Frontal cortex (tissue), 4 donors: ENCODE data around the gene NKTR. TPM values are rescaled to one million over a fixed set of nuclear protein-coding genes. Genes with fewer than 3 reads are reported as not detected.
"Not testable (repeated sequence)": the region's sequence is repeated elsewhere in the genome, so short reads cannot be mapped to it uniquely, and the experiment has no call there.

Experiments used
- DNase-seq, 2 donors: peaks; one replicate each; pipeline ENCODE4 v3.0.0; 2012; ENCODE audit warnings: low spot score in 2 of 2
- FAIRE-seq: peaks from 2 replicates; lab custom pipeline; 2012; peaks lifted over from hg19 to GRCh38; lab: Jason Lieb, UNC
- total RNA-seq: library from RNA; depleted of rRNA; stranded (reverse); fragments of >200 nt; gene quantifications from one replicate; pipeline ENCODE4 v1.2.3, GENCODE V29; 2014
- donor health status: control.
- donor health status: control.
- donor health status: control.

NKTR gene
- total RNA-seq, 1 donor from 2014 or later, result 110 TPM

DNA sequence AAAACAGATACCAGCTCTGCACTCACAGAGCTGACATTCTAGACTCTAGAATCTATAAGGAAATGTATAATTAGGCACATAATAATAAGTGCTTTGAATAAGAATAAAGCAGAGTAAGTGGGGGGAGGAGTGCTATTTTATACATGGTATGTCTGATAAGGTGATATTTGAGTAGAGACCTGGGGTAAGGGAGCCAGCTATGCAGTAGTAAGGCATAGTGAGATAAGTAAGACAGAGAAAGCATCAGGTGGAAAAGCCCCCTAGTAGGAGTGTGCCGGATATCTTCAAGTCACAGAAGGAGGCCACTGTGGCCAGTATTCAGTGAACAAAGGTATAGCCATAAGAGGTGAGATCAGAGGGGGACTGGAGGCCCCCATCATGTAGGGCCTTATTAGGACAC, 6.9 kb upstream of the NKTR start:
- DNase-seq (no peak), FAIRE-seq (no peak)

DNA sequence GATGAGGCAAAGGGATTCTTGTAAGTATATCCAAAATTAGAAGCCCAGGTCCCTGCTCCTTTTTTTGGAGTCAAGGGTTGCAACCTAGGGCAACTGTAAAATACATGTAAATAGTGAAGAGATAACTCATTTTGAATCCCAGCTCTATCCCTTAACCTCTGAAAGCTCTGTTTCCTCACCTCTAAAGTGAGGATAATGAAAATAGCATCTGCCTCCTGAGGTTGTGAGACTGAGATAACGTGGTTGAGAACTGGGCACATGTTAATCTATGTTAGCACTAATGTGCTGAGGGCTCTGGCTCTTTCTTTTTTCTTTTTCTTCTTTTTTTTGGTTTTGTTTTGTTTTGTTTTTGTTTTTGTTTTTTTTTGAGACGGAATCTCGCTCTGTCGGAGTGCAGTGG, 4.8 kb upstream of the NKTR start:
- DNase-seq, result no peak
- no peak for FAIRE-seq

DNA sequence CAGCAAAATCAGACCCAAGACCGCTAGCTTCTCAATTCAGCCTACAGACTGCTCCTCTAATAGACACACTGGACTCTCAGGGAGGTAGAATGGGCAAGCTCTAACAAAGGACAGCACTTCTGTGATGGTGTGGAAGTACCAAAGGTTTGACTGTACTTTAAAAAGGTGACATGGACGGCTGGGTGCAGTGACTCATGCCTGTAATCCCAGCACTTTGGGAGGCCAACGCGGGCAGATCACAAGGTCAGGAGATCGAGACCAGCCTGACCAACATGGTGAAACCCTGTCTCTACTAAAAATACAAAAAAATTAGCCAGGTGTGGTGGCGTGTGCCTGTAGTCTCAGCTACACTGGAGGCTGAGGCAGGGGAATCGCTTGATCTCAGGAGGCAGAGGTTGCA, 3.4 kb upstream of the NKTR start:
- FAIRE-seq, DNase-seq: not testable (repeated sequence)

DNA sequence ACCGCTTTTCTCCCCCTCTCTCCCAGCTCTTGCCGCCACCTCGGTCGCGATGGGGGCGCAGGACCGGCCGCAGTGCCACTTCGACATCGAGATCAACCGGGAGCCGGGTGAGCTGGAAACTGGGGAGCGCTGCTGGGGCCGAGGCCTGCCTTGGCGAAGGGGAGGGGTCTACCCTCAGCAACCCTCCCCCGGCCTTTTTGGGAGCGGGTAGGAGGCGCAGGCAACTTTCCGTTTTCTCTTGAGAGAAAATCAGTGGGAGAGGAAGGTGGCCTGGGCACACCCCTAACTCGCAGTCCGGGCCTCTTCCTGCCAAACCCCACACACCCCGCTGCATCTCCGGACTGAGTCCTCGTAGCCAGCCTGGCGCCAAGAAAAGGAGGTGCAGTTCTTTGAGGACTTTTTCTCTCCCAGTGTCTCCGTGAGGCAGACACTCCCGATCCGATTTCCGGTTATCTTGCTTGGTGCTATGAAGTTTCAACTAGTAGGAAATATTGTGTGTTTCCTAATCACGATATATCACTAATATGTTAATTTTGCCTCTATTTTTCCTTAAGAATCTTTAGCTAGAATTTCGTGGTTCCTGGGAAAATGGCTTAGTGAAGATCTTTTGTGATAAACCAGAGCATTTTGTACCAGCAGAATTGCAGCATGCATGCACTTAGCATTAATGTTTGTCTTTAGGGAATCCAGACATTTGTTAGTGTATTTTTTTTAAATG, 631 bp downstream of the NKTR start:
- FAIRE-seq (no peak), DNase-seq (no peak)

DNA sequence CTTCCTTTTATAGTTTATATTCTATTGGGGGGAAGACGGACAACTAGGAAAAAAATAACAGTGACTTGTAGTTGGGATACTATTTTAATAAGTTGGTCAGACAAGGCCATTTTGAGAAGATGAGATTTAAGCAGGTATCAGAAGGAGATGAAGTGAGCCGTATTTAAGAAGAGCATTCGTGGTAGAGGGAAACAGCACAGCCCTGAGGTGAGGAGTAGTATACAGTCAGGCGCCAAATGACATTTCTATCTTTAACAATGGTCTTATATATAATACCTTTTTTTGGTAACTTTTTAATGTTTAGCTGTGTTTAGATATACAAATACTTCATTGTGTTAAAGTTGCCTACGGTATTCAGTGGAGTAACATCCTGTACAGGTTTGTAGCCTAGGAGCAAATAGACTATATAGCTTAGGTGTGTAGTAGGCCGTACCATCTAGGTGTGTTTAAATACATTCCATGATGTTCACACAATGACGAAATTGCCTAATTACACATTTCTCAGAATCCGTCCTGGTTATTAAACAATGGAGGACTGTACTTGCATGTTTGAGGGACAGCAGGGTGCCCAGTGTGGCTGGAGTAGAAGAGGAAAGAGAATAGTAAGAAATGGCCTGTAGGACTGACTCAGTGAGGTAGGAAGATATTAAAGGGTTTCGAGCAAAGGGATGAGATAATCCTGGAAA, 1.6 kb downstream of the NKTR start:
- FAIRE-seq (no peak), DNase-seq (no peak)

DNA sequence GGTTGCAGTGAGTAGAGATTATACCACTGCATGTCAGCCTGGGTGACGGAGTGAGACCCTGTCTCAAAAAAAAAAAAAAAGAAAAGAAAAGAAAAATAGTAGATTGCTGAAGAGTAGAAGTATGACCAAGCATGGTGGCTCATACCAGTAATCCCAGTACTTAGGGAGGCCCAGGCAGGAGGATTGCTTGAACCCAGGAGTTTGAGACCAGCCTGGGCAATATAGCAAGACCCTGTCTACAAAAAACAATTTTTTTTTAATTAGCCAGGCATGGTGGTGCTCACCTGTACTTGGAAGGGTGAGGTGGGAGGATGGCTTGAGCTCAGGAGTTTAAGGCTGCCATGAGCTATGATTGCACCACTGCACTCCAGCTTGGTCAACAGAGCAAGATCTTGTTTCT, 2.5 kb downstream of the NKTR start:
- no peak for FAIRE-seq
- DNase-seq, result no peak

DNA sequence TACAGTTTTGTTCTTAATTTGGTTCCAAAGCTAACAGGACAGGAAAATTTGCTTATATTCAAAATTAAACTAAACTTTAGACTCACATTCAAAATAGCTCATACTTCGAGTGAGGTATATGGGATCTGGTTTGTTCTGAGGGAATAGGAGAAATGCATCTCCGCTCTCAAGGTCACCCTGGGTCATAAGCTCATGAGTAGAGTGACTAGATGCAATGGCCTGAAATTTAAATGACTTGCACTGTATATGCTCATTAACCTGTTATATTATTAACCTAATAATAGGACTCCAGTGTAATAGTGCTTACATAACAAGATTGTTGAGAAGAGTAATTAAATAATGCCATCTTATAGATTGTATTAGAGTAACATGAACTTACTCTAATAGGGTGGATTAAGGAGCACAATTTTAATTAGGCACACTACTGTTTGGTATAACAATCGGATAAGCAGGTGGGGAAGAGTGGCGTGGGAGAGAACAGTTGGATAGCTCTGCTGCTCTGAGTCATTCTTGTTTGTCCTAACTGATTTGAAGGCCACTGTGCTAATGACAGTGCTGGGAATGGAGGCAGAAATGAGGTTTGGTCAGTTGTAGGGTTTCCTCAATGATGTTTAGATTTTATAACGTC, 5.2 kb downstream of the NKTR start:
- DNase-seq (no peak), FAIRE-seq (no peak)

DNA sequence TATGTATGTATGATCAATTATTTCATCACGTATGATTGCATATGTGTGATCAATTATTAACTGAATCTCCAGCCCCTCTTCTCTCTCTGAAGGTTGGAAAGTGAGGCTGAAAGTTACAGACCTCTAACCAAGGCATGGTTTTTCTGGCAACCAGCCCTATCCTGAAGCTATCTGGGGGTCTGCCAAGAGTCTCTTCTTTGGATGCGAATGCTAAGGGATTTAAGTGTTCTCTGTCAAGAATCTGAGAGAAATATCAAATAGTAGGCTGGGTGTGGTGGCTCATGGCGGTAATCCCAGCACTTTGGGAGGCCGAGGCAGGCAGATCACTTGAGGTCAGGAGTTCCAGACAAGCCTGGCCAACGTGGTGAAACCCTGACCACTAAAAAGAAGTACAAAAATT, 8.1 kb downstream of the NKTR start:
- FAIRE-seq (no peak), DNase-seq (no peak)

DNA sequence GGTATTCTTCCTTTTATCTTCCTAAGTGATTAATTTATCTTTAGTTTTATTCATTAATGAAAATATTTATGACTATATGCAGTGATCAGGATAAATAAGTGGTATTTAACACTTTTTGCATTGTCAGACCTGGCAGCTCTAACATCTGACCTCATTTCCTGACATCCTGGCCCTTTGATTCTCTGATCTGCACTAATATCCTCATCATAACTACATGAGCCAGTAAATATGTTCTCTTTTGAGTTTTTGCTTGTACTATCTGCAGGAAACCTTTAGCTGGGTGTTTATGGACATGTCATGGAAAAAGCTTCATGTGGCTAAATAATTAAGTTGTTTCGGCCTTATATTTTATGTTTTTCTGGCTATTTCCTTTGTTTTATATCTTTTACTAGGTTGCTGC, 10.5 kb downstream of the NKTR start:
- no peak for FAIRE-seq

DNA sequence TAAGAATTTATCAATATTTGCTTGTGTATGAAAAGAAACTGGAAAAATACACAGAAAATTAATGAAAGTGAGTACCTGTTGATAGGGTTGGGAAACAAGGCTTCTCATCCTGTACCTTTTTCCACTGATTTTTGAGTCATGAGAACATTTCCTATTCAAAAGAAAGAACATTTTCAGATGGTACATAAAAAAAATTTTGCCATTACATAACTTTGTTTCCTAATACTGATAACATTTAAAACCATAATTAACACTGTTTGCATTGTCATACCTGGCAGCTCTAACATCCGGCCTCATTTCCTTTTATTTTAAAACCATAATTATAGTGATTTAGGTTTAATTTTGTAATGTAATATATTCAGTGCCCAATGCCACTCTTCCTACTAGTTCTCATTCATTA, 11.7 kb downstream of the NKTR start:
- FAIRE-seq, result no peak
- no peak for DNase-seq

More for the DNA sequence above, 10.5 kb downstream of the NKTR start:
- DNase-seq, result no peak

DNA sequence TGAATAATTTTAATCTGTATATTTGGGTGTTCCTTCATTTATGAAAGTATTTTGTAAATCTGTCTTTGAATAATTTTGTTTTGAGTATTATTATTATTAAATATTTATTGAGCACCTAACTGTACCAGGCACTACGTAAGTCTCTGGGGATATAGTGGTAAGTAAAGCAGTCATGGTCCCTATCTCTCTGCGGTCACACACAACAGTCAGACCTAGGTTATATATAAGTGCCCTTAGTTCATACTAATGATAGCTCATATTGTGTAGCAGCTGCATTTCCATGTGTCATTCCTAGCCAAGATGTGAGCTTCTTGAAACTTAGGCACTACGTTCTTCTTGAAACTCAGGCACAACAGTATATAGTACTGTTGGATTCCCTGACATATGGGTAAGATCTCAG, 12.4 kb downstream of the NKTR start:
- DNase-seq (no peak), FAIRE-seq (no peak)

DNA sequence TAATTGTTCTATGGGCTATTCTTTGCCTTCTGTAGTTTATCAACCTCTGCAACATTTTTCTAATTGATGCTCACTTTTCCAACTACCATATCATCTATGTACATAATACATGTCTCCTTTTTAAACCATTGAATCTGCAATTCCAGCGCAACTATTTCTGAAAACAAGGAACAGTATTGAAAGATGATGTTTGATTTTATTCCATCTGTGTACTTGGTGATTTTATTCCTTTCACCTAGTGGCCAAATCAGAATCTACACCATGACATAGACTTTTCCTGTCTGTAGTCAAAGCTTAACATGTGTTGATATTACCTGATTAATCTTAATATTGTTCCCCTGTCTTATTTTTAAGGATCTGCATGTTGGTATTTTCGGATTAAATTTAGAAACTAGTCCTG, 13.0 kb downstream of the NKTR start:
- DNase-seq (no peak), FAIRE-seq (no peak)

DNA sequence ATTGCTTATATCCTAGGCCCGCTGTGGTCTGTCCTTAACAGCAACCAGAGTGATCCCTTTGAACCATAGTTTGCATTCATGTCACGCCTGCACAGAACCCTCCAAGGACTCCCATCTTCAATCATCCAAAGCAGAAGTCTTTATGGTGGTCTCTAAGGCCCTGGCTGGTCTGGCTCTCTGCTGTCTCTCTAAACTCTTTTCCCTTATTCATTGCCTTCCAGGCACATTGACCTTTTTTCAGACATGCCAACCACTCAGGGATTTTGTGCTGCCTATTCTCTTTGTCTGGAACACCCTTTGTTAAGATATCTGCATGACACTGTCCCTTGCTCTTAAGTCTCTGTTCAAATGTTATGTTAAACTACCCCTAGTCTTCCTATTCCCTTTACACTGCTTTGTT, 31.1 kb downstream of the NKTR start:
- DNase-seq (no peak), FAIRE-seq (no peak)

DNA sequence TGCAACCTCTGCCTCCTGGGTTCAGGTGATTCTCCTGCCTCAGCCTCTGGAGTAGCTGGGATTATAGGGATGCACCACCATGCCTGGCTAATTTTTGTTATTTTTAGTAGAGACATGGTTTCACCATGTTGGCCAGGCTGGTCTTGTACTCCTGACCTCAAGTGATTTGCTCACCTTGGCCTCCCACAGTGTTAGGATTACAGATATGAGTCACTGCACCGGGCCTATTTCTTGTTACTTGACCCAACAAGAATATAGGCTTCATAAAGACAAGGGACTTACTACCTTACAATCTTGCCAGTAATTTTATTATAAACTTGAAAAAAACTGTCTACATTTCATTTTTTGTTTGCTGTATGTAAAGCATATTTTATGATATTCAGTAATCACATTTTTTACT, 31.7 kb downstream of the NKTR start:
- DNase-seq, result no peak
- no peak for FAIRE-seq

DNA sequence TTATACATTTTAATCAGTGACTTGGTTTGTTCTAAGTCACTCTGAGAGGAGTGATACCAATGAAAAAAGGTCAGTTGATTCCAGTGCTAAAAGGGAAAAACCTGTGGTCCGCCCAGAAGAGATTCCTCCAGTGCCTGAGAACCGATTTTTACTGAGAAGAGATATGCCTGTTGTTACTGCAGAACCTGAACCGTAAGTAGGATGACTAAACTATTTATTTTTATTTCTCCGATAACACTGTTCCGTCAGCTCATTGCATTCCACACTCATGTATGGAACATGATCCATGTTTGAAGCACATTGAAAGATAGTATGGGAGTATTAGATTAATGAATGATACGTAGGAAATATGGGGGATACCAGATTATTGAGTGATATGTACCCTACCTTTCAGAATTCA, 33.1 kb downstream of the NKTR start:
- no peak for FAIRE-seq

DNA sequence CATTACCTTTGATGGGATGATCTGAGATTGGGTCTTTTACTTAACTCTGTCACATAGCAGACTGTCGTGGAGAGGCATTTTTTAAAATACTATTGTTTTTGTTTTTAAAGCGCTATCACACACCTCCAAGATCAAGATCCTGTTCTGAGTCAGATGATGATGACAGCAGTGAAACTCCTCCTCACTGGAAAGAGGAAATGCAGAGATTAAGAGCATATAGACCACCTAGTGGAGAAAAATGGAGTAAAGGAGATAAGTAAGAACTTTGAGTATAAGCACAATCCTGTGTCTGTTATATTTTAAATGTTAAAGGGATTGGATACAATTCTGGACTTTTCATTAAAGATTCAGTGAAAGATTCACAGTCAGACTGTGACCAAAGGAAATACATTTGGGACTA, 34.6 kb downstream of the NKTR start:
- no peak for DNase-seq
- no peak for FAIRE-seq

More for the DNA sequence above, 33.1 kb downstream of the NKTR start:
- DNase-seq, result no peak

DNA sequence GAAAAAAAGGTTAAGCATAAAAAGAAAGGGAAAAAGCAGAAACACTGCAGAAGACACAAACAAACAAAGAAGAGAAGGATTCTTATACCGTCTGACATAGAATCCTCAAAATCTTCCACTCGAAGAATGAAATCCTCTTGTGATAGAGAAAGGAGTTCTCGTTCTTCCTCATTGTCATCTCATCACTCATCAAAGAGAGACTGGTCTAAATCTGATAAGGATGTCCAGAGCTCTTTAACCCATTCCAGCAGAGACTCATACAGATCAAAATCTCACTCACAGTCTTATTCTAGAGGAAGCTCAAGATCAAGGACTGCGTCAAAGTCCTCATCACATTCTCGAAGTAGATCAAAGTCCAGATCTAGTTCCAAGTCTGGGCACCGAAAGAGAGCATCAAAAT, 36.5 kb downstream of the NKTR start:
- no peak for FAIRE-seq

DNA sequence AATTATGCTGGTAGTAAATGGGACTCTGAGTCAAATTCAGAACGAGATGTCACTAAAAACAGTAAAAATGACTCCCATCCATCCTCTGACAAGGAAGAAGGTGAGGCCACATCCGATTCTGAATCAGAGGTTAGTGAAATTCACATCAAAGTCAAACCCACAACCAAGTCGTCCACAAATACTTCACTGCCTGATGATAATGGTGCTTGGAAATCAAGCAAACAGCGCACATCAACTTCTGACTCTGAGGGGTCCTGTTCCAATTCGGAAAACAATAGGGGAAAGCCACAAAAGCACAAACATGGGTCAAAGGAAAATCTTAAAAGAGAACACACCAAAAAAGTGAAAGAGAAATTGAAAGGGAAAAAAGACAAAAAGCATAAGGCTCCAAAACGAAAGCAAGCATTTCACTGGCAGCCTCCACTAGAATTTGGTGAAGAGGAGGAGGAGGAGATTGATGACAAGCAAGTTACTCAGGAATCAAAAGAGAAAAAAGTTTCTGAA, 37.9 kb downstream of the NKTR start:
- FAIRE-seq (no peak), DNase-seq (no peak)

More for the DNA sequence above, 36.5 kb downstream of the NKTR start:
- no peak for DNase-seq

DNA sequence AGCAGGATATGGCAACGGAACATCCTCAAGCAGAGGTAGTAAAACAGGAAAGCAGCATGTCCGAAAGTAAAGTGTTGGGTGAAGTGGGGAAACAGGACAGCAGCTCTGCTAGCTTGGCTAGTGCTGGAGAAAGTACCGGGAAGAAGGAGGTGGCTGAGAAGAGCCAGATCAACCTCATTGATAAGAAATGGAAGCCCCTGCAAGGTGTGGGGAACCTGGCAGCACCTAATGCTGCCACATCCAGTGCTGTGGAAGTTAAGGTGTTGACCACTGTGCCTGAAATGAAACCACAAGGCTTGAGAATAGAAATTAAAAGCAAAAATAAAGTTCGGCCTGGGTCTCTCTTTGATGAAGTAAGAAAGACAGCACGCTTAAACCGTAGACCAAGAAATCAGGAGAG, 38.7 kb downstream of the NKTR start:
- no peak for FAIRE-seq
- no peak for DNase-seq

DNA sequence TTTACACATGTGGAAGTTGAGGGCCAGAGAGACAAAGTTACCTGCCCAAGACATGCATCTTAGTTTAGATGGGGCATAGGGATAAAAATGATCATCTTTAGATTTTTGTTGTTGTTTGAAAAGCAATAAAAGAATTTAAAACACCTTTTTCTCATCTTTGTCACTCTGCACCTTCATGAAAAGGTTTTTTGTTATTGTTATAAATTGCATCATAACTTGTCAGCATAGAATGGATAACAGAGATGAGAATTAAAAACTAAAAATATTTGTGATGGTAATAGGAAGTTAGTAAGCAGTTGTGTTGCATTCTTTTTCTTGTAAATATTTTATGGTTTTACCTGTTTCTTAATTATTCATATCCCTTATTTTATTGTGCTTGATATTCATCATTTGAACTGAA, 39.6 kb downstream of the NKTR start:
- DNase-seq (no peak), FAIRE-seq (no peak)

DNA sequence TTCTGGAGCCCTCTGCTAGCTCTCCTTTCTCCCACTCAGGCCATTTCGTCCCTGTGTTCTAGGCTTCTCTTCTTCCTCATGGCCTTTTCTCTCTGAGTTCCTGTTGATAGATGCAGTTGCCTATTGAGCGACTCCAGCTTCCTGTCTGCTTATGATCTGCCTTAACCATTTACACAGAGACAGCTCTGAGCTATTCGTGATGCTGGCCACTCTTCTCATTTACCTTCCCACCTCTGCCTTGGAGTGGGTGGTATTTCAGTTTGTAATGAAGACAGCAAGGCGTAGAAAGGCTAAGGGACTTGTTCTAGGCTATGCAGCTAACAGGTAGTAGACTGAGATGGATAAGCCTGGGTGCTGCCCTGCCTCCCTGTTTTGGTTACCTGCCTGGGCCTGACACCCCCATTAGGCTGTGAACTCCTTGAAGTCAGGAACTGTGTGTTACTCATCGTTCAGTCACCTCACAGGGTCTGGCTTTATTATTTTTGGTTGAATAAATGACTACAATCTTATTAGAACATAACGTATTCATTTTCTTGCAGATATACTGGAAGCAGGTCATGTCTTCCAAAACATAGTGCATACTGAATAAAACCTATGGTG, 40.4 kb downstream of the NKTR start:
- no peak for DNase-seq
- FAIRE-seq, result no peak
